ENCODE measurements around the gene ADGRV1.
"Not testable (repeated sequence)": the region's sequence is repeated elsewhere in the genome, so short reads cannot be mapped to it uniquely, and the experiment has no call there.

Gene ADGRV1

GRCh38 chr5:90940227-90940995, 381.8 kb downstream of the ADGRV1 start:
- peak in 1 of 3 experiments; percentile 25 for DNase-seq (ENCODE audit: low read depth in 3 of 3)

GRCh38 chr5:90941002-90941720, 382.6 kb downstream of the ADGRV1 start:
- no peak for DNase-seq (ENCODE audit: low read depth in 3 of 3)

GRCh38 chr5:90944116-90944515, 385.5 kb downstream of the ADGRV1 start:
- DNase-seq (ENCODE audit: low read depth in 3 of 3): no peak

- DNase-seq (ENCODE audit: low read depth in 3 of 3): no peak
These were observed 389.1 kb downstream of the ADGRV1 start for GRCh38 chr5:90947667-90948066.

- no peak for DNase-seq (ENCODE audit: low read depth in 3 of 3)
These were observed 390.4 kb downstream of the ADGRV1 start for GRCh38 chr5:90948969-90949368.

GRCh38 chr5:90949469-90950358, 391.1 kb downstream of the ADGRV1 start:
- no peak for DNase-seq (ENCODE audit: low read depth in 3 of 3)

- no peak for DNase-seq (ENCODE audit: low read depth in 3 of 3)
These were observed 396.5 kb downstream of the ADGRV1 start for GRCh38 chr5:90955001-90955635.

GRCh38 chr5:90956511-90957097, 398.0 kb downstream of the ADGRV1 start:
- DNase-seq (ENCODE audit: low read depth in 3 of 3): no peak

GRCh38 chr5:90957906-90958305, 399.3 kb downstream of the ADGRV1 start:
- no peak for DNase-seq (ENCODE audit: low read depth in 3 of 3)

GRCh38 chr5:90959262-90959661, 400.7 kb downstream of the ADGRV1 start:
- DNase-seq (ENCODE audit: low read depth in 3 of 3): no peak

- DNase-seq (ENCODE audit: low read depth in 3 of 3): no peak
These were observed 403.9 kb downstream of the ADGRV1 start for GRCh38 chr5:90962481-90962880.

- DNase-seq (ENCODE audit: low read depth in 3 of 3): no peak
These were observed 406.6 kb downstream of the ADGRV1 start for GRCh38 chr5:90965110-90965685.

GRCh38 chr5:90967443-90967842, 408.8 kb downstream of the ADGRV1 start:
- no peak for DNase-seq (ENCODE audit: low read depth in 3 of 3)

- no peak for DNase-seq (ENCODE audit: low read depth in 3 of 3)
These were observed 409.3 kb downstream of the ADGRV1 start for GRCh38 chr5:90967851-90968250.

- DNase-seq (ENCODE audit: low read depth in 3 of 3): no peak
These were observed 409.7 kb downstream of the ADGRV1 start for GRCh38 chr5:90968319-90968718.

GRCh38 chr5:90969945-90970344, 411.3 kb downstream of the ADGRV1 start:
- DNase-seq (ENCODE audit: low read depth in 3 of 3): not testable (repeated sequence)

GRCh38 chr5:90981177-90981576, 422.6 kb downstream of the ADGRV1 start:
- DNase-seq (ENCODE audit: low read depth in 3 of 3): no peak

GRCh38 chr5:90981821-90982220, 423.2 kb downstream of the ADGRV1 start:
- no peak for DNase-seq (ENCODE audit: low read depth in 3 of 3)

GRCh38 chr5:90982576-90982975, 424.0 kb downstream of the ADGRV1 start:
- DNase-seq (ENCODE audit: low read depth in 3 of 3): no peak

GRCh38 chr5:90983148-90983547, 424.6 kb downstream of the ADGRV1 start:
- DNase-seq (ENCODE audit: low read depth in 3 of 3): no peak

- DNase-seq (ENCODE audit: low read depth in 3 of 3): no peak
These were observed 425.1 kb downstream of the ADGRV1 start for GRCh38 chr5:90983711-90984124.
